Endothelial cell of umbilical vein (primary cell): ENCODE results near the gene ANKS1A. TPM values are rescaled to one million over a fixed set of nuclear protein-coding genes. Genes with fewer than 3 reads are reported as not detected.

Experiments
- BruUV-seq: library from RNA; stranded (reverse); fragments of 400-500 nt; replicated peaks from 2 replicates; lab custom pipeline; 2021; lab: Mats Ljungman, UMichigan
- CTCF ChIA-PET: fragments of 300-600, 350-600 bp; sonication (Branson Sonifier 250); formaldehyde crosslinking; loops from one replicate; lab custom pipeline; 2021; ENCODE audit warnings: antibody characterized with exemption, inconsistent platforms; lab: Charles Lee
- POLR2A ChIA-PET: fragments of 300-600, 350-600 bp; sonication (Branson Sonifier 250); formaldehyde crosslinking; loops from one replicate; lab custom pipeline; 2021; ENCODE audit warnings: antibody characterized with exemption, inconsistent platforms; lab: Charles Lee
- DNase-seq: peaks from one replicate; pipeline ENCODE4 v3.0.0-alpha.2; 2011; ENCODE audit warnings: low read depth, low spot score
- FAIRE-seq: peaks from 2 replicates; lab custom pipeline; 2011; peaks lifted over from hg19 to GRCh38; lab: Jason Lieb, UNC
- H2AFZ ChIP-seq: 2 replicates; pipeline ENCODE4 v1.6.0; 2012; ENCODE audit warnings: low read depth, low read length, control low read depth, inconsistent platforms
- H3K27ac ChIP-seq: 2 replicates; pipeline ENCODE4 v1.5.1; 2011; ENCODE audit warnings: low read depth, mild to moderate bottlenecking, control low read depth, low read length, moderate library complexity; ENCODE audit not compliant: insufficient read depth
- H3K27me3 ChIP-seq, 2 experiments: 2 replicates each; pipeline versions ENCODE4 v1.6.0 to v1.6.1; 2011; ENCODE audit warnings: low read length in 2 of 2, mixed read lengths in 1 of 2; ENCODE audit not compliant: control insufficient read depth in 2 of 2, insufficient read depth in 2 of 2
- H3K36me3 ChIP-seq, 2 experiments: 2 replicates in 1 of 2; 3 replicates in 1 of 2; pipeline ENCODE4 v1.5.1; 2011; ENCODE audit warnings: low read length in 2 of 2, mild to moderate bottlenecking in 1 of 2, moderate library complexity in 1 of 2; ENCODE audit not compliant: control insufficient read depth in 2 of 2, insufficient read depth in 2 of 2; ENCODE audit errors: extremely low read depth in 1 of 2
- H3K4me1 ChIP-seq: 3 replicates; pipeline ENCODE4 v1.5.1; 2011; ENCODE audit warnings: mild to moderate bottlenecking, low read length; ENCODE audit not compliant: control insufficient read depth, insufficient read depth; ENCODE audit errors: extremely low read depth
- H3K4me2 ChIP-seq: 2 replicates; pipeline ENCODE4 v1.6.1; 2011; ENCODE audit warnings: low read length, control low read depth, mixed read lengths; ENCODE audit not compliant: insufficient read depth
- H3K4me3 ChIP-seq, 3 experiments: fragments of 200-600 bp in 1 of 3; sonication (generic), shearing (Covaris generic) in 1 of 3; replicated peaks in 1 of 3; 2 replicates each; pipeline ENCODE4 v1.5.1; 2011 to 2016; ENCODE audit warnings: control low read depth in 3 of 3, low read length in 3 of 3, mild to moderate bottlenecking in 2 of 3, inconsistent platforms in 1 of 3, low read depth in 1 of 3, moderate library complexity in 1 of 3; ENCODE audit not compliant: insufficient read depth in 1 of 3
- H3K79me2 ChIP-seq: 2 replicates; pipeline ENCODE4 v1.6.0; 2012; ENCODE audit warnings: low read length, inconsistent platforms; ENCODE audit not compliant: control insufficient read depth, insufficient read depth
- H3K9ac ChIP-seq: replicated peaks from 2 replicates; pipeline ENCODE3; 2011; ENCODE audit warnings: low read length, control low read depth; ENCODE audit not compliant: insufficient read depth; ENCODE audit errors: extremely low read depth
- H3K9me1 ChIP-seq: replicated peaks from 3 replicates; pipeline ENCODE4 v1.6.0; 2011; ENCODE audit warnings: mild to moderate bottlenecking, low read length; ENCODE audit not compliant: control insufficient read depth, insufficient read depth; ENCODE audit errors: extremely low read depth
- H3K9me3 ChIP-seq: replicated peaks from 2 replicates; pipeline ENCODE4 v1.5.1; 2012; ENCODE audit warnings: low read length, inconsistent platforms; ENCODE audit not compliant: control insufficient read depth, insufficient read depth
- H4K20me1 ChIP-seq: replicated peaks from 2 replicates; pipeline ENCODE3; 2011; ENCODE audit warnings: mild to moderate bottlenecking, low read length; ENCODE audit not compliant: control insufficient read depth, insufficient read depth; ENCODE audit errors: extremely low read depth
- EZH2 ChIP-seq: IDR thresholded peaks from 2 replicates; pipeline ENCODE4 v1.6.1; 2012; ENCODE audit warnings: borderline replicate concordance, low read depth, mild to moderate bottlenecking, moderate library complexity, low read length, inconsistent platforms; ENCODE audit not compliant: severe bottlenecking
- FOS ChIP-seq: IDR thresholded peaks from 2 replicates; pipeline ENCODE4 v1.6.1; 2011; ENCODE audit warnings: mild to moderate bottlenecking, low read length, moderate library complexity, borderline replicate concordance; ENCODE audit not compliant: insufficient read depth
- GATA2 ChIP-seq: IDR thresholded peaks from 2 replicates; pipeline ENCODE4 v1.7.0; 2011; ENCODE audit warnings: low read depth, mild to moderate bottlenecking, moderate library complexity, mixed read lengths, low read length; ENCODE audit not compliant: insufficient read length, insufficient read depth
- JUN ChIP-seq: IDR thresholded peaks from 2 replicates; pipeline ENCODE4 v1.6.1; 2011; ENCODE audit warnings: borderline replicate concordance, low read depth; ENCODE audit not compliant: insufficient read length, insufficient read depth
- MYC ChIP-seq: IDR thresholded peaks from one replicate; pipeline ENCODE4 v1.6.1; 2011; ENCODE audit warnings: mild to moderate bottlenecking, low read depth, low read length
- POLR2A ChIP-seq: IDR thresholded peaks from 2 replicates; pipeline ENCODE4 v1.6.1; 2012; ENCODE audit warnings: low read depth, mild to moderate bottlenecking, control low read depth, low read length
- POLR2AphosphoS5 ChIP-seq: IDR thresholded peaks from 2 replicates; pipeline ENCODE4 v1.6.1; 2012; ENCODE audit warnings: low read depth, mild to moderate bottlenecking, control low read depth, low read length, moderate library complexity; ENCODE audit not compliant: insufficient read depth
- dilution Hi-C: fragments of 300-500 bp; cut with MboI; formaldehyde crosslinking; loops from one replicate; pipeline ENCODE4 v1.15.0; 2019; ENCODE audit warnings: low sequenced_read_pairs; ENCODE audit not compliant: extremely low pct_ligation_motif_present
- intact Hi-C: fragments of 100-400 bp; cut with micrococcal nuclease; formaldehyde crosslinking; loops from one replicate; pipeline ENCODE4 v1.10.0; 2022
- polyA plus RNA-seq, 4 experiments: library from polyadenylated mRNA; depleted of rRNA in 3 of 4; stranded (reverse) in 3 of 4; unstranded in 1 of 4; fragments of >200 nt; gene quantifications; 2 replicates each; pipeline versions ENCODE4 v1.2.1 to v1.2.3, GENCODE V29; 2011 to 2012; ENCODE audit warnings: missing spikeins in 1 of 4
- total RNA-seq: library from RNA; stranded (reverse); gene quantifications from 2 replicates; pipeline ENCODE4 v1.2.3, GENCODE V29; 2021
- TF ChIP-seq, protein P1 (sequence below): IDR thresholded peaks from 2 replicates; pipeline ENCODE4 v1.6.1; 2011; ENCODE audit not compliant: insufficient read depth, insufficient read length
- TF ChIP-seq, protein P2 (sequence below), 2 donors: IDR thresholded peaks; 1 replicate in 1 of 2; 2 replicates in 1 of 2; pipeline ENCODE4 v1.5.1; 2011; ENCODE audit warnings: low read length in 2 of 2, mild to moderate bottlenecking in 2 of 2, moderate library complexity in 2 of 2, control low read depth in 1 of 2, inconsistent platforms in 1 of 2, low read depth in 1 of 2; ENCODE audit not compliant: insufficient read depth in 1 of 2; ENCODE audit errors: extremely low read depth in 1 of 2

ANKS1A gene
- total and polyA plus RNA-seq, 2 donors (not counting 3 experiments of a cell fraction or from before 2014, with no cell fraction given), result 8.9 to 26.1 TPM

- BruUV-seq, result no TSS peak
- CTCF ChIA-PET, result interaction anchor here (1.0 to 2.5 kb wide), 3 partner anchors 9 to 100 kb away, joined by 3 to 9 read pairs (median 5); no protein-coding TSS in a partner anchor
Measured at GRCh38 chr6:35087361-35088280, 198.6 kb downstream of the ANKS1A start.

More at GRCh38 chr6:35087361-35088280, 198.6 kb downstream of the ANKS1A start:
- Histone ChIP-seq H2AFZ (no peak overlapping the region), H3K9me1 (no peaks in the 10 kb centered on the region), H3K79me2 (no peaks in the 10 kb centered on the region), H3K4me2 (no peak overlapping the region), H3K27ac (no peak overlapping the region), H3K27me3 (no peaks in the 10 kb centered on the region), H3K4me3 (no peak overlapping the region), H3K9me3 (no peaks in the 10 kb centered on the region), H4K20me1 (no peaks in the 10 kb centered on the region), H3K4me1 (no peaks in the 10 kb centered on the region), H3K36me3 (peaks cover 0 to 41% of the 10 kb centered on the region in 2 experiments), H3K9ac (no peak overlapping the region)
- DNase-seq (no peak), FAIRE-seq (no peak)
- TF ChIP-seq FOS (no peak), JUN (no peak), POLR2AphosphoS5 (no peak), MYC (no peak), EZH2 (no peak), GATA2 (no peak), POLR2A (no peak)
- TF ChIP-seq, protein P1, sequence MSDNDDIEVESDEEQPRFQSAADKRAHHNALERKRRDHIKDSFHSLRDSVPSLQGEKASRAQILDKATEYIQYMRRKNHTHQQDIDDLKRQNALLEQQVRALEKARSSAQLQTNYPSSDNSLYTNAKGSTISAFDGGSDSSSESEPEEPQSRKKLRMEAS, result no peak
- TF ChIP-seq, protein P2, sequence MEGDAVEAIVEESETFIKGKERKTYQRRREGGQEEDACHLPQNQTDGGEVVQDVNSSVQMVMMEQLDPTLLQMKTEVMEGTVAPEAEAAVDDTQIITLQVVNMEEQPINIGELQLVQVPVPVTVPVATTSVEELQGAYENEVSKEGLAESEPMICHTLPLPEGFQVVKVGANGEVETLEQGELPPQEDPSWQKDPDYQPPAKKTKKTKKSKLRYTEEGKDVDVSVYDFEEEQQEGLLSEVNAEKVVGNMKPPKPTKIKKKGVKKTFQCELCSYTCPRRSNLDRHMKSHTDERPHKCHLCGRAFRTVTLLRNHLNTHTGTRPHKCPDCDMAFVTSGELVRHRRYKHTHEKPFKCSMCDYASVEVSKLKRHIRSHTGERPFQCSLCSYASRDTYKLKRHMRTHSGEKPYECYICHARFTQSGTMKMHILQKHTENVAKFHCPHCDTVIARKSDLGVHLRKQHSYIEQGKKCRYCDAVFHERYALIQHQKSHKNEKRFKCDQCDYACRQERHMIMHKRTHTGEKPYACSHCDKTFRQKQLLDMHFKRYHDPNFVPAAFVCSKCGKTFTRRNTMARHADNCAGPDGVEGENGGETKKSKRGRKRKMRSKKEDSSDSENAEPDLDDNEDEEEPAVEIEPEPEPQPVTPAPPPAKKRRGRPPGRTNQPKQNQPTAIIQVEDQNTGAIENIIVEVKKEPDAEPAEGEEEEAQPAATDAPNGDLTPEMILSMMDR (IDR thresholded peaks at IDR 0.05; ENCODE audit: extremely low read depth in 1 of 2, insufficient read depth in 1 of 2, low read depth in 1 of 2, low read length in 2 of 2), result no peak
- intact Hi-C loops (no loop called here), dilution Hi-C loops (no loop called here)
- POLR2A ChIA-PET, result no interaction called here
